ENCODE data around the gene ATG2A. TPM values are rescaled to one million over a fixed set of nuclear protein-coding genes. Genes with fewer than 3 reads are reported as not detected.

Gene ATG2A
- total and polyA plus RNA-seq, 9 of the 15 experiments (the other 6 are each of a cell fraction or from before 2014, with no cell fraction given): 0.25 to 45.9 (median 5.2) TPM

DNA sequence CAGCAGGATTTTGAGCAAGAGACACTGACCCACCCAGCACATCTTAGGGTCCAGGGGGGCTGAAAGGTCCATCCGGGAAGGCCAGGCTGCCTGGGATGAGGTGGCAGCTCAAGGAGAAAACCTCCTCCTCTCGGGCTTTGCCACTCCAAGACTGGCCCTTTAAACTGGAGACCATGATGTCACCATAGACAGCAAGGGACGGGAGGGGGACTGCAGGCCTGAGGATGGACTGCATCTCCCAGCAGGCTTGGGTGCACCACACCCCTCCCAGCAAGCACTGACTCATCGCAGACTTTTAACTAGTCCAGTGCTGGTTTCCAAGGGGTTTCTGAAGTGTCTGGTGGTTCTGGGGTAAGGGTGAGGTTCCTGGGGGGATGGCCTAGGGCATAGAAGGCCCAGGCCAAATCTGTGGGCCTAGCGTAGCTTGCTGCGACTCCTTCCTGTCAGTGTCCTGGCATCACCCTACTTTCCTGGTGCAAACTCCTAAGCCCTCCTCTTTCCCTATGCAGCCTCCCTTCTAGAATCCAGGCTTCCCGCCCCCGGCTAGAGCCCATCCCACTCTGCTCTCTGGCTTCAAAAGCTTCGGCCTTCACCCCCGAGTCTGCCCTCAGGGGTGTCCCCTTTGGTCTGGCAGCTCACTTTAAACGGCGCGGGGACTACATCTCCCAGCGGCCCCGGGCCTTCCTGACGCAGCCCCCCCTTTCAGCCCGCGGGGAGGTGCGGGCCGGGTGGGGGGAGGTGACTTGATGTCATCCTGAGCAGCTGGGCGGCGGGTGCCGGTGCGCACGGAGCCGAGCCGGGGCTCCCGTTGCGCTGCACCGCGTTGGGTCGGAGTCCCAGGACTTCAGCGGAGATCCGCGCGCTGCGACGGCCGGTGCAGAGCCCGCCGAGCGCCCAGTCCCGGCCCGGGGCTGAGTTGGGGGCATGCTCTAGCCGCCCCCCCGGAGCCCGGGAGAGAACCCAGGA lies 7.2 kb upstream of the ATG2A start, which contains the start of gene PPP2R5B (continued):
- TF ChIP-seq, protein P1, sequence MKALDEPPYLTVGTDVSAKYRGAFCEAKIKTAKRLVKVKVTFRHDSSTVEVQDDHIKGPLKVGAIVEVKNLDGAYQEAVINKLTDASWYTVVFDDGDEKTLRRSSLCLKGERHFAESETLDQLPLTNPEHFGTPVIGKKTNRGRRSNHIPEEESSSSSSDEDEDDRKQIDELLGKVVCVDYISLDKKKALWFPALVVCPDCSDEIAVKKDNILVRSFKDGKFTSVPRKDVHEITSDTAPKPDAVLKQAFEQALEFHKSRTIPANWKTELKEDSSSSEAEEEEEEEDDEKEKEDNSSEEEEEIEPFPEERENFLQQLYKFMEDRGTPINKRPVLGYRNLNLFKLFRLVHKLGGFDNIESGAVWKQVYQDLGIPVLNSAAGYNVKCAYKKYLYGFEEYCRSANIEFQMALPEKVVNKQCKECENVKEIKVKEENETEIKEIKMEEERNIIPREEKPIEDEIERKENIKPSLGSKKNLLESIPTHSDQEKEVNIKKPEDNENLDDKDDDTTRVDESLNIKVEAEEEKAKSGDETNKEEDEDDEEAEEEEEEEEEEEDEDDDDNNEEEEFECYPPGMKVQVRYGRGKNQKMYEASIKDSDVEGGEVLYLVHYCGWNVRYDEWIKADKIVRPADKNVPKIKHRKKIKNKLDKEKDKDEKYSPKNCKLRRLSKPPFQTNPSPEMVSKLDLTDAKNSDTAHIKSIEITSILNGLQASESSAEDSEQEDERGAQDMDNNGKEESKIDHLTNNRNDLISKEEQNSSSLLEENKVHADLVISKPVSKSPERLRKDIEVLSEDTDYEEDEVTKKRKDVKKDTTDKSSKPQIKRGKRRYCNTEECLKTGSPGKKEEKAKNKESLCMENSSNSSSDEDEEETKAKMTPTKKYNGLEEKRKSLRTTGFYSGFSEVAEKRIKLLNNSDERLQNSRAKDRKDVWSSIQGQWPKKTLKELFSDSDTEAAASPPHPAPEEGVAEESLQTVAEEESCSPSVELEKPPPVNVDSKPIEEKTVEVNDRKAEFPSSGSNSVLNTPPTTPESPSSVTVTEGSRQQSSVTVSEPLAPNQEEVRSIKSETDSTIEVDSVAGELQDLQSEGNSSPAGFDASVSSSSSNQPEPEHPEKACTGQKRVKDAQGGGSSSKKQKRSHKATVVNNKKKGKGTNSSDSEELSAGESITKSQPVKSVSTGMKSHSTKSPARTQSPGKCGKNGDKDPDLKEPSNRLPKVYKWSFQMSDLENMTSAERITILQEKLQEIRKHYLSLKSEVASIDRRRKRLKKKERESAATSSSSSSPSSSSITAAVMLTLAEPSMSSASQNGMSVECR (CRISPR knock-in tag; IDR thresholded peaks at IDR 0.05): peak; percentile 79
- TF ChIP-seq EZH2 (IDR thresholded peaks at IDR 0.05; ENCODE audit: borderline replicate concordance, low read depth, low read length) (no peak), COPS2 (conservative IDR thresholded peaks at IDR 0.05) (no peak), IFI16 (CRISPR knock-in tag; IDR thresholded peaks at IDR 0.05) (no peak), TAF7 (tag; IDR thresholded peaks at IDR 0.05) (no peak), ZNF184 (CRISPR knock-in tag; IDR thresholded peaks at IDR 0.05) (no peak), HES1 (IDR thresholded peaks at IDR 0.05; ENCODE audit: low read depth) (no peak), ZBTB2 (IDR thresholded peaks at IDR 0.05) (peak; percentile 69), YBX1 (IDR thresholded peaks at IDR 0.05) (no peak), CCAR2 (IDR thresholded peaks at IDR 0.05; ENCODE audit: low read depth, low read length) (no peak), FOXP4 (CRISPR knock-in tag; IDR thresholded peaks at IDR 0.05; ENCODE audit: borderline replicate concordance) (no peak), ZNF75A (CRISPR knock-in tag; IDR thresholded peaks at IDR 0.05) (no peak), SMARCA5 (IDR thresholded peaks at IDR 0.05) (no peak), ATF4 (CRISPR knock-in tag; IDR thresholded peaks at IDR 0.05) (no peak)
- TF ChIP-seq, protein P2, sequence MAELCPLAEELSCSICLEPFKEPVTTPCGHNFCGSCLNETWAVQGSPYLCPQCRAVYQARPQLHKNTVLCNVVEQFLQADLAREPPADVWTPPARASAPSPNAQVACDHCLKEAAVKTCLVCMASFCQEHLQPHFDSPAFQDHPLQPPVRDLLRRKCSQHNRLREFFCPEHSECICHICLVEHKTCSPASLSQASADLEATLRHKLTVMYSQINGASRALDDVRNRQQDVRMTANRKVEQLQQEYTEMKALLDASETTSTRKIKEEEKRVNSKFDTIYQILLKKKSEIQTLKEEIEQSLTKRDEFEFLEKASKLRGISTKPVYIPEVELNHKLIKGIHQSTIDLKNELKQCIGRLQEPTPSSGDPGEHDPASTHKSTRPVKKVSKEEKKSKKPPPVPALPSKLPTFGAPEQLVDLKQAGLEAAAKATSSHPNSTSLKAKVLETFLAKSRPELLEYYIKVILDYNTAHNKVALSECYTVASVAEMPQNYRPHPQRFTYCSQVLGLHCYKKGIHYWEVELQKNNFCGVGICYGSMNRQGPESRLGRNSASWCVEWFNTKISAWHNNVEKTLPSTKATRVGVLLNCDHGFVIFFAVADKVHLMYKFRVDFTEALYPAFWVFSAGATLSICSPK (IDR thresholded peaks at IDR 0.05; ENCODE audit: borderline replicate concordance): 0 out of 2 replicates have a peak, but pooled peaks have one; percentile 86

All from K562 (cell line).